GM19023 (cell line): ENCODE results near the gene SAV1.

Experiments
- ATAC-seq: cut with Tn5 transposase; IDR thresholded peaks from one replicate; pipeline ENCODE4 v1.9.1; 2021; ENCODE audit warnings: mild to moderate bottlenecking, moderate library complexity; ENCODE audit not compliant: unreplicated experiment

Gene SAV1

DNA sequence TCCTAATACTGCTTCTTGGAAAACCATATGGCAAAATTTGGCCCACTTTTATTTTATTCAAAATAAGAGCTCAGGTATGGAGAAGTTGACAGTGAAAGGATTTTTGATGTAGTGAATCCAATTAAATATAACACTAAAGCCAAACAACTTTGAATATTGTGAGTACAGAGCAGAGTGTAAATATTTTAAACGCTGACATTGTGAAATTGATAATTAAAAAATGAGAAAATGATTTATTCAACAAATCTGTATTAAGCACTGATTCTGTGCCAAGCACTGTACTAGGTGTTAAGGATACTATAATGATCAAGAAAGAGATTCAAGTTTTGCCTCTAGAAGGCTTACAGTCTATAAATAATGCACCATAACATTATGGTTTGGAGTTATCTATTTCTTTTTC is 57.6 kb downstream of the SAV1 start:
- no peak for ATAC-seq

DNA sequence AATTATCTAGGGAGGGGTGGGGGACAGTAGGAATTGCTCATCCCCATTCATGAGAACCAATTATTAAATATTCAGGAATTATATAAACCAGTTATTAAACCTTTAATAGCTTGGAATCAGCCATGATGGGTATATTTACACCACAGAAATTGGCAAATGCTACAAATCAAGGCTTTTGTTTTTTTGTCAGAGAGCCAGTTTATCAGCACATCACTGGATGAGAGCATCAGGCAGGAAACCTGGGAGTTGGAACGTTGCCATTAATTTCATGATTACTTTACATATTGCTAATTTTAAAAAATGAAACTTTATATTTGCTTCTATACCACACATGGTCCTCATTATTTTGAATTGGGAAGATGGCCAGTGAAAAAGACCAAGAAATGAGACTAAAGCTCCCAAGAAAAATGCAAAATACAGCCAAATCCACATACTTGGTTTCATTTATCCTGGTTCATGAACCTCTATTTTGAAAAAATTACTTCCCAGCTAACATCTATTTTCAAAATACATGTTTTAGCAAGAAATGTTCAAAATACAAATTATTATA is 59.7 kb downstream of the SAV1 start:
- ATAC-seq: no peak

DNA sequence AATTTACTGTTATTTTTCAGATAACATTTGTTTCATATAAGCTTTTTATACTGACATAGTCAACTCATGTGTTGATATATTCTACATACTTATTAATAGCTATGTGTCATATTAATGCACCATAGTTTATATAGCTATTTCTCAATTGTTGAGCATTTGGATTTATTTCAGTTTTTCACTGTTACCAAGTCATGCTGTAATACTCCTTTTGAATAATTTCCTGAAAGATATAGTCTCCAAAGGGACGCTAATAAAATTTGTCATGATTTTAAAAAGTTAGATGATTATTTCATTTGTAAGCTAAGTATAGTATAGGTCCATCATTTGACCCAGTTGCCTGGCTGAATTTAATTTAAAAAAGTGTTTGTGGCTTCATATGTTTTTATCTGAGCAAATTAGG is 60.3 kb downstream of the SAV1 start:
- ATAC-seq: no peak

DNA sequence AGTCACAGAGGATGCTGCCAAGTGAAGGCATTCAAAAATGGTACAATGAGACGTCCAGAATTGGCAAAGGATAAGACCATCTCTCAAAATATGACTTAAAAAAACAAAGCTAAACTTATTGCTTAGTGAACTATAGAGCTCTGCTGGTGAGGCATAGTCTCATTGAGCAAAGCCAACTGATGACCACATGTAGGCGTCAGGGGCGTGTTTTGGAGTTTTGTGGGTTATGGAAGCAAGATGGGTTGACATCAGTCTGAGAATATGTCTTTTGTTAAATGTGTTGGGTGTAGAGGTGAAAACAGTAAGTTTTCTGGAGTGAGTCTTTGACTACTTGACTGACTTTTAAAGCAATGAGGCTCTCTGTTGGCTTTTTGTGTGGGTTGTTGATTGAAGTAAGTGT is 60.9 kb downstream of the SAV1 start:
- no peak for ATAC-seq

DNA sequence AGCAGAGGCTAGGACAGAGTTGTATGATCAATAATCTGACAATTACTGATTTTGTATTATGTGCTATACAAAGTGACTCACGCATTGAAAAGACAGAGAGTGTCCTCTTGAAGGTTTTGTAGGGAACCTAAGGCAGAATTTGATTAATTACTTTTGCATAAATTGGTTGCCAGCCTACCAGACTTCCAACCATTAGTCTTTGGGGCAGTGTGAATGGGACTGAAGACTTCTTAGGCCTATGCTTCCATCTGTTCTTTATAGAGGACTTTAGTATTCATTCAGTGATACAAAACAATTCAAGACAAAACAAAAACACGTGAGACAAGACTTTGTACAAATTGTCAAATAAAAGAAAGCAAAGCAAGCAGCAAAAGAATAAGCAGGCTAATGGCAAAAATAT is 61.6 kb downstream of the SAV1 start:
- ATAC-seq: no peak

DNA sequence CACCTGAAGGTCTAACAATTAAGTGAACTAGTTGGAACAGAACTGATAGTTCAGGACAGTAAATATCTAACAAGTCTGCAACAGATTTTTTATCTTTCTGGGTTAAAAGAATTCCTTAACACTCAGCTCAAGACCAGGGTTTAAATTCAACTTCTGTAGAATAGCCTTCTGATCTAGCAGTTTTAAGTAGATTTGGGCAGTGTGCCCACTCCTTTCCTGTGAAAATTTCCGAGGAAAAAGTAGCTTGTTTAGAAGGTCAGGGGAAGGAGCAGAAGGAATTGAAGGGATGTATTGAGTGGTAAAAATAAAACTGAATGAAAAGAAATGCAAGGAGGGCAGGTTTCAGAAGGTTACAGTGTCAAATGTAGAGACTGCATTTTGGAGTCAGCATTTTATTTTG is 62.3 kb downstream of the SAV1 start:
- no peak for ATAC-seq

DNA sequence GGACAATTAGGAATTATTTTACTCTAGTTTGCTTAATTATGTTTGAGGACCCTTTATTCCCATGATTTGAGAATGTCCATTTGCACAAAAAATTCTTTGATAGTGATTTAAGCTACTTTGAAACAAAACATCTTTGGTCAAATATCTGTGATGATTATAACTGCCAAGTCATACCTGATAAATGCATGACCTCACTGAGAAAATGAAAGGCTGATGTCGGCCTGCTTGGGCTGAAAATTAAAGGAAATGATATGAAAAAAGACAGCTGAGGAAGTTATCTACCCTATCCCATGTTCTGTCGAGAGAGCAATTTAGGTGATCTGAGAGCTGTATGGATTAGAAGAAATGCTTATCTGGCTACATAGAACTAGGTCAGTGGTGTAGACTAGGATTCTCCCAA is 64.5 kb downstream of the SAV1 start:
- ATAC-seq: no peak

DNA sequence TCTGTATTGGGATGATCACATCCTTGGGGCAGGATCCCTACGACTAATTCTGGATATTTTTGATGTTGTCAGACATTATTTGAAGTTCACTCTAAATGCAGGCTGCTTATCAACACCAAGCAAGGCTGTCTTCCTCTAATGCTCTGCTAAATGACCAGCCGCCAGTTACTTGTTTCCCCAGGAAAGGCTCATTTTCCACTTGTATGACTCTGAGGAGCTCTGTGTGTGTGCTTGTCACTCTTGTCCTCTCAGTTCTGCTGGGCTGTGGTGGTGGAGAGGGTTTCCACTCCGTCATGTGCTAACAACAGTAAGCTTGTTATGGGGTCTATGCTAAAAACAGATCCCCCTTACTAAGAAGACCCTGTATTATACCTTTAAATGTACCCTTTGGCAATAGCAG is 66.1 kb downstream of the SAV1 start:
- no peak for ATAC-seq

DNA sequence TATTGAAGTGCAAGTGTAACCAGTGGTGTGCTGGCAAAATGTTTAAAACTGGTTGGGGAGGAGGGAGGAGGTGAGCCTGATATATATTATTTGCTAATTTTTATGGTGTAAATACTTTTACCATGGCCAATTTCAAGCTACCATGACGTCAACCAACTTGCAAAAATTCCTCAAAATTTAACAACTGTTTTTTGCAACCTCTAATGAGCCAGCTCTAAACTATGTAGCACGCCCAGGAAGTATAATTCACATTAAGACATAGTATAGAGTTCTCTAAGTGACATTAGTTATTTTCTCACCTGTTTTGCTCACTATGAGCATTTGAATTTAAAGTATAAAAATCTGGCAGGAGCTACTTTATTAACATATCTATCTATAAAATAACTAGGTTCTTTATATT is 66.7 kb downstream of the SAV1 start:
- no peak for ATAC-seq

DNA sequence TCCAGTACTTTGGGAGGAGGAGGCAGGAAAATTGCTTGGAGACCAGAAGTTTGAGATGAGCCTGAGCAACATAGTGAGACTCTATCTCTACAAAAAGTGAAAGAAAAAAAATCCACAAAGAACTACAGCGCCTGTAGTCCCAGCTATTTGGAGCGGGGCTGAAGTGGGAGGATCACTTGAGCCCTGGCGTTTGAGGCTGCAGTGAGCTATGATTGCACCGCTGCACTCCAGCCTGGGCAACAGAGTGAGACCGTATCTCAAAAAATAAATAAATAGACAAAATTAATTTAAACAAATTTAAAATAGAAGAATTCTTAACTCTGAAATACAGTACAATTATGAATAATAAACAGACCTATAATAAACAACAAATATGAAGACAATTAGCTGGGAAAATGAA is 67.3 kb downstream of the SAV1 start:
- ATAC-seq: no peak

DNA sequence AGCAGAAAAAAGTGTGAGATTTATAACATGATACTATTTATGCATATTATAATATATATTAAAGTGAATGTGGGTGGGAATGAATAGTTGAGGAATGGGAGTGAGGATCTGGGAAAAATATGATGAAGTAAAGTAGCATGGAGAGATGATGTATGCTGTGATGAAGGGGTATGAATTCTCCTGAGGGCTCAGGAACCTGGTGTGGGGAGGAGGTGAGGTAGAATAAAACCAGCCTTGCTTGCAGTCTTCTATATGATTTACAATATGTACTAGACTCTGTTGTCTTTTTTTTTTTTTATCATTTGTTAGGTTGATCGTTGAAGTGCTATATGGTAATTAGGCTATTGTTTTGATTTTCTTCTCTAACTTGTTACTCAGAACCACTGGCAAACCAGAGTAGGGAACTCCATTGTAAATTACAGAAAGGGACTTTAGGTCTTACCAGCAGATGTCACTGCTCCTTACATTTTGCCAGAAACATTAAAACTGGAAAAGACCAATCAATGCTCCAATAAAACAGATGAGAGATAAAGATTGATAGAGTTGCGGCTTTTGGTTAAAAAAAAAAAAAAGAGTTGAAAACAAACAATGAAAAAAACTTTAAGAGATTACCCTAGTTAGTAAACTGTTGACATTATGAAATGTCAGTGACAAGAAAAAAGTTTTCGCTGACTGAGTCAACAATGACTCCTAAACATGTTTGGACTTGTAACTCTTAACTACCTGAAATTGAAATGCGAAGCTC is 68.2 kb downstream of the SAV1 start:
- ATAC-seq: no peak

DNA sequence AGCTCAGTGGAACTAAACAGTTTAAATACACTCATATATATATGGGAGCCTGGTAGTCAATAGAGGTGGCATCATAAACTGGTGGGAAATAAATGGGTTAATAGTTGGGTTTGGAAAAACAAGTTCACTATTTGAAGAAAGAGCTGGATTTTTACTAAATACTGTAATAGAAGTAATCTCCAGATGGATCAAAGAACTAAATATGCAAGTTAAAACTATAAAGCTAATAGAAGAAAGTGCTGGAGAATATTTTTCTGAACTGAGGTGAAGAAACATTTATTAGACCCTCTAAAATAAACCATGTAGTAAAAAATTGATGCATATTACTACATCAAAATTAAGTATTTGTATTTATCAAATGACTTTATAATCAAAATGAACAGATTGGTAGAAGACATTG is 69.3 kb downstream of the SAV1 start:
- ATAC-seq: no peak

DNA sequence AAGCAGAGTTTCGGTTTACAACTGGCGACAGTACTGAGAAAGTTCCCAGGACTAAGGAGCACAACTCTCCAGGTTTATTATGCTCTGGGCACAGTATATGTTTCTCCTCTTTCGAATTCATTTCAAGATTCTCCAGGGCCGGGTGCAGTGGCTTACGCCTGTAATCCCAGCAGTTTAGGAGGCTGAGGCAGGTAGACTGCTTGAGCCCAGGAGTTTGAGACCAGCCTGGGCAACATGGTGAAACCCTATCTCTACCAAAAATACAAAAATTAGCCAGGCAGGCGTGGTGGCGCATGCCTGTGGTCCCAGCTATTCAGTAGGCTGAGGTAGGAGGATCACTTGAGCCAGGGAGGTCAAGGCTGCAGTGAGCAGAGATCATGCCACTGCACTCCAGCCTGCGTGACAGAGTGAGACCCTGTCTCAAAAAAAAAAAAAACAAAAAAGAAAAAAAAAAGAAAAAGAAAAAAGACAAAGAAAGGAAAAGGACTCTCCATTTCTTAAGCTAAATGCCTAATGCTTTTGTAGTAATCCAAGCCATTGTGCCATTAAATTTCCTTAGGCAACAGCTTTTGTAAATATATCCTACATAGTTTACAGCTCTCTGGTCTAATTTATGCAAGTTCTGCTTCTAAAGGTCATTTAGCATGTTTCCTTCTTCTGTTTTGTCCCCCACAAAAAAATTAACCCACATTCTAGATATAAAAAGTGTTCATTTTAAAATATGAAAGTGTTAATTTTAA is 73.4 kb downstream of the SAV1 start:
- ATAC-seq: no peak

DNA sequence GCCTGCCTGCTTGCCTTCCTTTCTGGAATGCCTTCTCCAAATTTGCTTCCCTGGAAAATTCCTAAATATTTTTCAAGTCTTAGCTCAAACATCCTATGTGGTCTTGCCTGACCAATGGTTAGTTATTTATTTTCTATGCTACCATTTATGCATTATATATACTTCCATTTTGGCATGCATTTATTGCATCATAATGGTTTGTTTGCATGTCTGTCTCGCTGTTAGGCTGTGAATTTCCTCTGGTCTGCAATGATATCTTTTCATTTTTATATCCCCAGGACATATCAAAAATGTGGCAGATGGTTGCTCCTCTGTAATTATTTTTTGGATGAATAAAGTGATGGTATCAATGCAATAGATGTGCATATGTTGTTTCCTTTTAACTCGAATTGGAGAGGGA is 77.6 kb downstream of the SAV1 start:
- no peak for ATAC-seq
